Right ventricle myocardium inferior (tissue), 1 donor: ENCODE measurements around the gene HEXD. TPM values are rescaled to one million over a fixed set of nuclear protein-coding genes. Genes with fewer than 3 reads are reported as not detected.
"Not testable (repeated sequence)": the region's sequence is repeated elsewhere in the genome, so short reads cannot be mapped to it uniquely, and the experiment has no call there.

Experiments used
- ATAC-seq: fragments of 200-7000 bp; cut with Tn5 transposase; one replicate; pipeline ENCODE4 v1.9.1; 2020; ENCODE audit warnings: mild to moderate bottlenecking, moderate library complexity
- DNase-seq: peaks from one replicate; pipeline ENCODE4 v3.0.0; 2021; ENCODE audit errors: missing footprints
- intact Hi-C: fragments of 100-400 bp; cut with DNase I; formaldehyde crosslinking; loops from one replicate; pipeline ENCODE4 v1.11.0; 2022
- total RNA-seq: library from RNA; stranded (reverse); fragmentation: NEBNext Ultra II Directional; extraction: Animal tissue kit (Norgen Biotek cat#: 25700); gene quantifications from one replicate; pipeline ENCODE4 v1.2.1, GENCODE V29; 2021
- donor health status: DM: no; HTN: yes; CAD: no; lungs with severe emphysema.

The HEXD gene
- total RNA-seq, 1 donor from 2014 or later: 14.4 TPM

DNA sequence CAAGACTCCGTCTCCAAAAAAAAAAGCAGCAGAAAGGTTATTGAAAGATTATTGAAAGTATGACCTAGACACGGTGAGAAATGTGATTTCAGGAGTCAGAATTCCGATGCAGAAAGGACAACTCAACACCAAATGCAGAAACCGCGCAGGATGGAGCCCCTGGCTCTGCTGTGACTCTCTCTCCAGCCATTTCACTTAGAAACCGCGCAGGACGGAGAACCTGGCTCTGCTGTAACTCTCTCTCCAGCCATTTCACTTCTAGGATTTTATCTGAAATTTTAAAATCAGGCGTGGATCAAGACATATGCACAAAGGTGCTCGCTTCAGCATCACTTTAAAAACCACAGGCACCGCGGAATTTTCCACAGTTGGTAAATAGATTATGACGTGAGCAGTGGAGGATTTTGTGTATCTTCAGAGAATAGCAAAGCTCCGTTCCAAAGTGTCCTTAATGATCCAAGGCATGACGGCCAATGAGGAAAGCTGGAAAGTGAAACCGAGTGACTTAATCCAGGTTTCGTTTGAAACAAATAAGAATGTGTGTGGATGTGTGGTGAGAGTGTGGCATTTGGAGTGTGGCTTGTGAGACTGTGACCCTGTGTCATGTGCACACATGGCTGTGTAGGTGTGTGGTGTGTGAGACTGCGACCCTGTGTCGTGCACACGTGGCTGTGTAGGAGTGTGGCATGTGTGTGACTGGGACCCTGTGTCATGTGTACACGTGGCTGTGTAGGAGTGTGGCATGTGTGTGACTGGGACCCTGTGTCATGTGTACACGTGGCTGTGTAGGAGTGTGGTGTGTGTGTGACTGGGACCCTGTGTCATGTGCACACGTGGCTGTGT is 37.1 kb upstream of the HEXD start:
- intact Hi-C loops: no loop called here
- DNase-seq: no peak
- ATAC-seq: no peak

DNA sequence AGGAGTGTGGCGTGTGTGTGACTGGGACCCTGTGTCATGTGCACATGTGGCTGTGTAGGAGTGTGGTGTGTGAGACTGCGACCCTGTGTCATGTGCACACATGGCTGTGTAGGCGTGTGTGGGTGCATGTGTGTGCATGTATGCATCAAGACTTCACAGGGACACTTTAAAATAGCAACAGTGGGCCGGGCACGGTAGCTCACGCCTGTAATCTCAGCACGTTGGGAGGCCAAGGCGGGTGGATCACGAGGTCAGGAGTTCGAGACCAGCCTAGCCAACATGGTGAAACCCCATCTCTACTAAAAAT is 36.5 kb upstream of the HEXD start:
- DNase-seq, intact Hi-C loops, ATAC-seq: not testable (repeated sequence)

DNA sequence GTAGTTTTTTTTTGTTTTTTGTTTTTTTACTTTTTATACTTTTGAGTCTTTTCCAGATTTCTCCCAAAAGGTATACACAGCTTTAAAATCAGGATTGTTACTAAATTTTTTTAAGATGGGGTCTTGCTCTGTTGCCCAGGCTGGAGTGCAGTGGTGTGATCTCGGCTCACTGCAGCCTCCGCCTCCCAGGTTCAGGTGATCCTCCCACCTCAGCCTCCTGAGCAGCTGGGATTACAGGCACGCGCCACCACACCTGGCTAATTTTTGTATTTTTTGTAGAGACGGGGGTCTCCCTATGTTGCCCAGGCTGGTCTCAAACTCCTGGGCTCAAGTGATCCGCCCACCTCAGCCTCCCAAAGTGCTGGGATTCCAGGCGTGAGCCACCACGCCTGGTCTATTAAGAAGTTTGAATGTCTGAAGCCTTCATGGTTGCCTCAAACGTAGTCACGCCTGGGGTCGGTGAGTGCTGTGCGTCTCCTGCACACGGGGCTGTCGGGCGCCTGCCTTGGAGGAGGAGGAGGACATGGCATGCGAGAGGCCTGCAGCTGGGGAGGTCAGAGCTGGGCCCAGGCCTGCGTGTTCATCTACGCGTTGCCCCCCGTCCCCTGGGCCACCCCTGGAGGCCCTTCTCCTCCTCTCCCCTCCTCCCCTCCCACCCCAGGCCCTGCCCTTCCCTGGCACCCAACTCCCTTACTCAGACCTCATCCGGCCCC is 35.8 kb upstream of the HEXD start:
- ATAC-seq, DNase-seq, intact Hi-C loops: not testable (repeated sequence)

DNA sequence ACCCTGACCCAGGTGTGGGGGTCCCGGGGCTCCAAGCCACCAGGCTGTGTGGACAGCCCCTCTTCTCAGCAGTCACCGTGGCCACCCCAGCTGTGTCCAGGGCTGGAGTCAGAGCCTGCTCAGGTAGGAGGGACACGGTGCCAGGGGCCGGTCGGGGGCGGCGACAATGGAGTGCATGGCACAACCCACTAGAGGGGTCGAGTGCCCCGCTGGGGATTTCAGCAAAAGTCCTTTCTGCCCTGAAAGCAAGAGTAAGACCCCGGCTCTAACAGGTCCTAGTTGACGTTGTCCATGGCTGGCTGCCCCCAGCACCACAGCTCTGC is 35.3 kb upstream of the HEXD start:
- ATAC-seq (no peak), DNase-seq (no peak)
- intact Hi-C loops: no loop called here

DNA sequence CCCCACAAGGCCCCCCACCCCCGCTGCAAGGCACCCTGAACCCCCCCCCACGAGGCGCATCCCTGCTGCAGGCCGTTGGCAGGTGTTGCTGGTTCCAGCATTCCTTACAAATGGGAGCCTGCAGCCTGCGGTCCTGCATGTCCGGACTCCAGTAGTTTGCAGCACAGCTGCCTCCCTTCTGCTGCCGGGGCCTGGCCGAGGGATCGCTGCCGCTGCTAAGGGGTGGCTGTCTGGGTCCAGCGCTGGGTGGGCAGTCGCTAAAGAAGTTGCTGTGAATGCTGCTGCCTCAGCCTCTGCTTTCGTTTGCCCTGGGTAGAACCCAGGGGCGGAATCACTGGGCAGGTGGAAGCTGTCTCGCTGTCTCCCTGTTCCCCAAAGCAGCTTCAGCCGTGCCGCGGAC is 34.7 kb upstream of the HEXD start:
- ATAC-seq: no peak
- no peak for DNase-seq
- intact Hi-C loops: no loop called here

DNA sequence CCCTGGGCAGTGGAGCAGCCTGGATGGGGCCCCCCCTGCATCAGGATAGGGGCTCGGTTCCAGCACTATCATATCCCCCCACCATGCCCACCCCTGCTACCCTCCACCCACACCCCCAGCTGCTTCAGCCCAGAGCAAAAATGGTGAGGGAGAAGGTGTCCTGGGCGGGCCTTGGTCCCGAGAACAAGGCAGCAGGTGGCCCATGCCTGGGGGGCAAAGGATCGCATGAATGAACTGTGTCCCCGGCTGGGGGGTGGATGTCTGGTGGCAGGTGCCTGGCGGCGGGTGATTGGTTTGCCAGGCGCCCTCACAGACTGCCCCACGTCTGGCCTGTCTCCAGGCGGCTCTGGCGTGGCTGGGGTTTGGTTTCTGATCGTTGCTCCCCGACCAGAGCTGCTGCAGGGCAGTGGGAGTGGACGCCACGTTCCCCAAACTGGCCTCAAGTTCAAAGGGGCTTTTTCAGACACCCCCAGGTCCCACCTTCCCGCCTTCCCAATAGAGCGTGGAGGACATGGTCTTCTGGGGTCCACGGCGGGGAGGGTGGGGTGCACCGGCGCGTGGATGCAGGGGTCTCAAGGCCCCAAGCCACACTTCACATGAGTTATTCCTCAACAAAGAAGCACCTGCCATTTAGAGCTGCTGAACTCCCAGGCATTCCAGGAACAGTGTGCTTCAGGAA is 34.0 kb upstream of the HEXD start:
- intact Hi-C loops: no loop called here
- peak; percentile 54 for DNase-seq
- ATAC-seq: no peak

DNA sequence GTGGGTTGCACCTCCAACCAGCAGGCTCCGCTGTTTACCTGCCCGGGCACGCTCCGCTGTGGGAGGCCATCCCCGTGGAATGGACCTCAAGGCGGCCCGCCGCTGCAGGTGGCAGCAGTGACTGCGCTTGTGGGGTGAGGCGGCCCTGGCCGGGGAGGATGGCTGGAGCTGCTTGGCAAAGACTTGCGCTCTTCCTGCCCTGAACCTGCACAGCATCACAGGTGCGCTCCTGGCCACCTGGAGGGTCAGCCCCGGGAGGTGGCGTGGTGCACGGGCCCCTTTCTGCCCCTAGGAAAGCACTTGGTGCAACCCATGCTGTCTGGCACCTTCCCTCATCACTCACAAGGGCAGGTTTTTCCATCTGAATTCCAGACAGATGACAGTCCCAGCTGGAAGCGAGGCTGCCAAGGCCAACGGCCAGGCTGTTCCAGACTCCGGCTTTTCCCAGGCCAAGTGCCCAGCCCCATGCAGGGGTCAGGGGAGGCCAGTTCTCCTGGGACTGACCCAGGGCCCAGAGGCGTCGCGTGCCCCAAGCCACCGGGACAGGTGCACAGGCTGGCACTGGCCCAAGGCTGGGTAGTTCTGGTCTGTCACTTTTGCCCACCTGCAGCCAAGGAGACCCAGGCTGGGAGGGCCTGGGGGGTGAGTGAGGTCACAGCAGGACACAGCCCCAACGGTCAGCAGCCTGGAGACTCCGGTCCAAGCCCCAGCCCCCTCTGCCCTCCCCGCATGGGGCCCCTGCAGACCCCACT is 33.2 kb upstream of the HEXD start:
- intact Hi-C loops: no loop called here
- DNase-seq (peak; percentile 84), ATAC-seq (peak; percentile 85)

DNA sequence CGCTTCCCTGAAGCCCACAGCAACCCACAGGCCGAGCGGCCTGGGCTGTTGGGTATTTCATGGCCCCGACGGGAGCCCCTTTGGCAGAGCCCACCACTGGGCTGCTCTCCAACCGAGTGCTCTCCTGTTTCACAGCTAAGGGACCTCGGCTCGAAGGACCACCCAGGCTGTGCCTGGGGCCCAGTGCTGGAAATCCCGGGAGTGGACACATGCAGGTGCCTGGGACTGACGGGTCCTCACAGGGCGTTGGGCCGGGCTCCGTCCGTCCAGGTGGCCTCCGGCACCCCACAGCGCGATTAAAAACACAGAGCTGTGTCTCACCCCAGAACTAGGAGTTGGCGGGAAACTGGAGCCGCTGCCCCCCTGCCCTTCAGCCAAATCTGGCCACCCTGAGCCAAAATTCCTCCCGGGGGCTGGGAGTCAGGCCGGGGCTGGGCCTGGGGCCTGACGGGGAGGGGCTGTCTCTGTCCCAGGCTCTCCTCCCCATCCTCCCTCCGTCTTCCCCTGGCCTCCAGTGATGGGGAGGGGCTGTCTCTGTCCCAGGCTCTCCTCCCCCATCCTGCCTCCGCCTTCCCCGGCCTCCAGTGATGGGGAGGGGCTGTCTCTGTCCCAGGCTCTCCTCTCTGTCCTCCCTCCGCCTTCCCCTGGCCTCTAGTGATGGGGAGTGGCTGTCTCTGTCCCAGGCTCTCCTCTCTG is 32.4 kb upstream of the HEXD start:
- no peak for DNase-seq
- intact Hi-C loops: no loop called here
- peak; percentile 20 for ATAC-seq

DNA sequence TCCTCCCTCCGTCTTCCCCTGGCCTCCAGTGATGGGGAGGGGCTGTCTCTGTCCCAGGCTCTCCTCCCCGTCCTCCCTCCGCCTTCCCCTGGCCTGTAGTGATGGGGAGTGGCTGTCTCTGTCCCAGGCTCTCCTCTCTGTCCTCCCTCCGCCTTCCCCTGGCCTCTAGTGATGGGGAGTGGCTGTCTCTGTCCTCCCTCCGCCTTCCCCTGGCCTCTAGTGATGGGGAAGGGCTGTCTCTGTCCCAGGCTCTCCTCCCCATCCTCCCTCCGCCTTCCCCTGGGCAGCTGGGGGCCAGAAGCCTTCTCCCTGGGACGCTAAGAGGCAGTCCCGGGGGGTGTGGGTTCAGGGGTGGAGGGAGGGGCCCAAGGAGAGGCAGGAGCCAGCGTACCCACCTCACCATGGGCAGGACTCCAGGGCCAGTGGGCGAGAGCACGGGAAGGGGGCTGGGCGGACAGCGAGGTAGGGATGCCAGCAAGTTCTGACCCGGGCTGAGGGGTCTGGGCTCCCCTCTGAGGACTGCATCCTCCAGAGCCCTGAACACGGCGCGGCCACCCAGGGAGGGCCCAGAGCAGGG is 31.8 kb upstream of the HEXD start:
- intact Hi-C loops: no loop called here
- DNase-seq: no peak
- peak; percentile 45 for ATAC-seq

DNA sequence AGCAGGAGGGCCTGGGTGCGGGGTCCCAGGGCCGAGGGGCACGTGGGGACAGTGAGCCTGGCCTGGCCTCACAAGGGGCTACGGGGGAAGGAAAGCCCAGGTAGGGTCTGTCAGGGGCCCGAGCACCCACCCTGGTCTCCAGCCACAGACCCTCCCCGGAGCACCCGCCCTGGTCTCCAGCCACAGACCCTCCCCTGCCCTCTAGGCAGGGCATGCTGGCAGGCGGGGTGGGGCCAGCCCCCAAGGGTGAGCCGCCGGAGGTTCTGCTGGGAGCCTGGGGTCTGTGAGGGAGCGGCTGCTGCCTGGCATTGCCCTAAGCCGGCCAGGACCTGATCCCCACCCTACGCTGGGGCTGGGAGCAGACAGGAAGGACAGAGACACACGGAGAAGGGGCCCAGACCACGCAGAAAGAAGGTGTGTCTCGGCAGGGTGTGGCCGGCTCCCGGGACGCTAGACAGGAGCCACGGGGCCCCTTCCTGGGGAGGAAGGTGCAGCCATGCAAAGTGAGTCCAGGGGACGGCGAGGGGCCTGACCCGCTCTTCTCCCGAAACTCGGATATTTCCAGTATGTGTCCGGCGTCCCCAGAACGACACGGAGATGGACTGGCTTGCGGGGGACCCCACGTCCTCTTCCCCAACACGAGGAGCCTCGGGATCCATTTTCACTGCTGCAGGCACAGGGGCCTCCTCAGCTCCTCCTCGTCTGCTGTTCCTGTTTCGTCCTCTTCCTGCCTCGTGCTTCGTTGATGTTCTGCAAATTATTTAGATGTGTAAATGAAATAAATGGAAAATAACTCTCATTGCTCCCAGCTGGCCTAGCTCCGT is 31.1 kb upstream of the HEXD start:
- DNase-seq (no peak), ATAC-seq (no peak)
- intact Hi-C loops: no loop called here

DNA sequence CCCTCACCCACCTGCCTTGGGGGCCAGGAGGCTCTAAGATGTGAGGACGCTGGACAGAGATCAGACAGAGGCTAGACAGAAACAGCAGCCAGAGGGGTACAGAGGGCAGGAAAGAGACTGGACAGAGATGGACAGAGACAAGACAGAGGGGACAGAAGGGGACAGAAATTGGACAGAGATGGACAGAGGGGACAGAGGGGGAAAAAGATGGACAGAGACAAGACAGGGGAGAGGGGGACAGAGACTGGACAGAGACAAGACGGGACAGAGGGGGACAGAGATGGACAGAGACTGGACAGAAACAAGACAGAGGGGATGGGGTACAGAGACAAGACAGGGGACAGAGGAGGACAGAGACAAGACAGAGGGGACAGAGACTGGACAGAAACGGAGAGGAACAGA is 30.4 kb upstream of the HEXD start:
- no peak for ATAC-seq
- intact Hi-C loops: no loop called here
- no peak for DNase-seq

DNA sequence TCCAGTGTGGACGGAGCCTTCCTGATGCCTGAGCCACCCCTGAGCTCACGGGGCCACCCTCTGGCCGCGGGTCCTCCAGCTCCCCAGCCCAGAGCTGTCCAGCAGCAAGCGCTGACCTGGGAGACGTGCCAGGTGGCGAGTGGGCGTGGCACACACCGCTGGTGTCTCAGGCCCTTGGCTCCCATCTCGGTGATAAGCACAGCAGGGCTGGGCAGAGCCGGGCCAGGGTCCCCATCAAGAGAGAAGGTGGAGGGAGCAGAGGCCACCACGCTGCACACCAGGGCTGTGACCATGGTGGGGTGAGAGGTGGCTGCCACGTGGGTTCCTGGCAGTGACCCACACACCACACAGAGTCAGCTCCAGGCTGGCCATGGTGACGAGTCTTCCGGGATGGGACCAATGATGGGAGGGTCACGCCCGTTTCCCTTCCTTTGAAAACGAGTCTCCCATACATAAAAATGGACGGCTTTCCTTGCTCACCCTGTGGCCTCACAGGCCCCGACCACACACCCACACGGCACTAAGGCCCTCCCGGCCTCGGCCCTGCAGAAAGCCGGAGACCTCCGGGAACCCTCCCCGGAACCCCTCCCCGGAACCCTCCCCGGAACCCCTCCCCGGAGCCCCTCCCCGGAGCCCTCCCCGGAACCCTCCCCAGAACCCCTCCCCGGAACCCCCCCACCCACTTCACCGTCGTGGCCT is 29.8 kb upstream of the HEXD start:
- no peak for ATAC-seq
- intact Hi-C loops: no loop called here
- DNase-seq: no peak

DNA sequence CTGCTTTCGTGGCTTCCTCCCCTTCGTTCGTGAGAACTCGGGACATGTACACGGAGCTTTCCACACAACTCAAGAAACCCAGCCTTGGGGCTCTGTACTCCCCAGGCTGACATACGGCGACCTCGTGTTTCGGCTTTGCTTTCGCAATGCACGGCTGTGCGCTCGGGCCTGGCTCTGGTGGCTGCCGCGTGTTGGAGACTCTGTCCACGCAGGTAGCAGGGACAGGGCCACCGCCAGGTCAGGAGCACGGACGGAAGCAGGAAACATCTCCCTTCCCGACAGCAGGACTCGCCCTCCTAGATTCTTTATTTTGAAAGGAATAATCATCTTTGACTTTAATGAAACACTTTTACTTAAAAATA is 29.2 kb upstream of the HEXD start:
- ATAC-seq: no peak
- intact Hi-C loops: no loop called here
- no peak for DNase-seq

DNA sequence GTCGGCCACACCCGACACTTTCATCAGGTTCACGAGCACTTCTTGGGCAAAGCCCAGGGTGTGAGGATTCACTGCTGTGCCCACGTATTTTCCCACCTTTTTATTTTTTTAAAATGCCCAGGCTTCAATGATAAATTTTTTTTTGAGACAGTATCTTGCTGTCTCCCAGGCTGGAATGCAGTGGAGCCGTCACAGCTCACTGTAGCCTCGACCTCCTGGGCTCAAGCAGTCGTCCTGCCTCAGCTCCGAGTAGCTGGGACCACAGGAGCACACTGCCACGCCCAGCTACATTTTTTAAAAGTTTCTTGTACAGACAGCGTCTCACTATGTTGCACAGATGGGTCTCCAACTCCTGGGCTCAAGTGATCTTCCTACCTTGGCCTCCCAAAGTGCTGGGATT is 28.8 kb upstream of the HEXD start:
- intact Hi-C loops: no loop called here
- DNase-seq (no peak), ATAC-seq (no peak)

DNA sequence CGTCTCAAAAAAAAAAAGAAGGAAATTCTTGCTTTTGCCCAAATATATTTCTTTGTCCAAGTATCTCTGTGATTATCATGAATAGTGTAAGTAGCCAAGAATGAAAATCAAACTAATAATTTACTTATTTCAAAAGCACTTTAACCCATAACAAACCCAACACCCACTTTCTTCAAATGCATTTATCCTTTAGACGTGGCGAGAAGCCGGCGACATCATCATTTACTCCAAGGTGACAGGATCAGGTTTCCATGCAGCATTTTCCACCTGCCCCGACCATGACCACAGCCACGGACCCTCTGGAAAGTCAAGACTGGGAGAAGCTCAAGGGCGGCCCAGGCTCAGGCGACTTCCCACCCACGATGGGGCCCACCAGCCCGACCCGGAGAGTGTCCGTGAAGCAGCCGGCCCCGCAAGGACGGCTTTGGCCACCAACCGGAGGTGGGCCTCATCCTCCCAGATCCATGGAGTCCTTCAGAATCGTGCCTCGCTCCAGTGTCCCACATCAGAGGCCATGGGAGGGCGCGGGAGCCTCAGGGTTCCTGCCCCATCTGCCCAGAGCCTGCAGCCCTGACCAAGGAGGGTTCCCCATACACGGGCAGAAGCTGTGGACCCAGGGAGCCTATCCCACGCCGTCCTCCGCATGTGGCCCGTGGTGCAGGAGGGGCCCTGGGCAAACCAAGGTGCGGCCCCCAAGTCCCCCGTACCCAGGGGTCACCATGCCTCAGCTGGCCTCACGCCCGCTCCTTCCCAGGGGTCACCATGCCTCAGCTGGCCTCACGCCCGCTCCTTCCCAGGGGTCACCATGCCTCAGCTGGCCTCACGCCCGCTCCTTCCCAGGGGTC is 27.9 kb upstream of the HEXD start:
- no peak for DNase-seq
- intact Hi-C loops: no loop called here

DNA sequence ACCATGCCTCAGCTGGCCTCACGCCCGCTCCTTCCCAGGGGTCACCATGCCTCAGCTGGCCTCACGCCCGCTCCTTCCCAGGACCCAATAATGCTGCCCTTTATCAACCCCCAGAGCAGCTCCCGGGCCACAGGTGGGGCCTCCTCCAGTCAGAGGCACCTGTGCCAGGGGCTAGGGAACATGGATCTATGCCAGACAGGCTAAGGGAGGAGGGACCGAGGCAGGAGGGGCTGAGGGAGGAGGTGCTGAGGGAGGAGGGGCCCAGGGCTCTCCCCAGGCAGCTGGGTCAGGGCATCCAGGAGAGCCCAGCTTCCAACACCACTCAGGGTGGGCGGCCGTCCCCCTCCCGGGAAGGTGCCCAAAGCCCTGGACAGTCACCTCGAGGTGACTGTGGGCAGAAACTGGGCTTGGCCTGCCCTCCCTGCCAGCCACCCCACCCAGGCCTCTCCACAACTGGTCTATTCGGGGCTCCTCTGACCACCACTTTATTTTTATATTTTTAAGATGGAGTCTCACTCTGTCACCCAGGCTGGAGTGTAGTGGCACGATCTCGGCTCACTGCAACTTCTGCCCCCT is 27.2 kb upstream of the HEXD start:
- intact Hi-C loops: no loop called here
- ATAC-seq (no peak), DNase-seq (no peak)

More for the DNA sequence above, 27.9 kb upstream of the HEXD start:
- ATAC-seq: no peak
